MM.1S (cell line): ENCODE results near the gene CYSRT1.

ENCODE experiments used
- DNase-seq: peaks from one replicate; pipeline ENCODE4 v3.0.0-alpha.2; 2015
- H2AFZ ChIP-seq: fragments of 300-600 bp; sonication (generic); 2 replicates; pipeline ENCODE4 v1.6.0; 2016; ENCODE audit warnings: antibody characterized with exemption, low read length
- H3F3A ChIP-seq: fragments of 300-600 bp; sonication (generic); 2 replicates; pipeline ENCODE4 v1.6.1; 2016; ENCODE audit warnings: mild to moderate bottlenecking, antibody characterized with exemption, low read length, moderate library complexity, mixed read lengths; ENCODE audit not compliant: insufficient read depth
- H3K27ac ChIP-seq: fragments of 300-600 bp; sonication (generic); 2 replicates; pipeline ENCODE4 v1.5.1; 2016; ENCODE audit warnings: mild to moderate bottlenecking, low read length
- H3K27me3 ChIP-seq: fragments of 300-600 bp; sonication (generic); replicated peaks from 2 replicates; pipeline ENCODE4 v1.6.0; 2016; ENCODE audit warnings: low read length; ENCODE audit not compliant: insufficient read depth
- H3K36me3 ChIP-seq: fragments of 300-600 bp; sonication (generic); replicated peaks from 2 replicates; pipeline ENCODE4 v1.6.1; 2016; ENCODE audit warnings: mild to moderate bottlenecking, low read length, mixed read lengths; ENCODE audit not compliant: insufficient read depth
- H3K4me1 ChIP-seq: fragments of 300-600 bp; sonication (generic); 2 replicates; pipeline ENCODE4 v1.6.1; 2016; ENCODE audit warnings: low read length, mixed read lengths
- H3K4me2 ChIP-seq: fragments of 300-600 bp; sonication (generic); 2 replicates; pipeline ENCODE4 v1.6.0; 2016; ENCODE audit warnings: low read depth, low read length
- H3K4me3 ChIP-seq: fragments of 300-600 bp; sonication (generic); 2 replicates; pipeline ENCODE4 v1.5.1; 2016; ENCODE audit warnings: low read length, mixed read lengths
- H3K79me2 ChIP-seq: fragments of 300-600 bp; sonication (generic); 2 replicates; pipeline ENCODE4 v1.6.1; 2016; ENCODE audit warnings: mixed run types, low read length, mixed read lengths
- H3K9ac ChIP-seq: fragments of 300-600 bp; sonication (generic); 2 replicates; pipeline ENCODE4 v1.6.1; 2016; ENCODE audit warnings: low read length, mixed read lengths
- H3K9me2 ChIP-seq: fragments of 300-600 bp; sonication (generic); replicated peaks from 2 replicates; pipeline ENCODE4 v1.6.1; 2016; ENCODE audit warnings: mild to moderate bottlenecking, low read length, mixed read lengths; ENCODE audit not compliant: insufficient read depth
- H3K9me3 ChIP-seq: fragments of 300-600 bp; sonication (generic); replicated peaks from 2 replicates; pipeline ENCODE4 v1.6.1; 2016; ENCODE audit warnings: mild to moderate bottlenecking, low read length, mixed read lengths; ENCODE audit not compliant: insufficient read depth
- H4K20me1 ChIP-seq: fragments of 300-600 bp; sonication (generic); 2 replicates; pipeline ENCODE4 v1.6.1; 2016; ENCODE audit warnings: mild to moderate bottlenecking, low read length, moderate library complexity, mixed read lengths; ENCODE audit not compliant: insufficient read depth
- EZH2 ChIP-seq: fragments of 300-600 bp; sonication (generic); optimal IDR thresholded peaks from 2 replicates; pipeline ENCODE3; 2017; ENCODE audit warnings: low read depth, mild to moderate bottlenecking, antibody characterized with exemption, low read length, mixed read lengths
- EZH2phosphoT487 ChIP-seq: fragments of 300-600 bp; sonication (generic); IDR thresholded peaks from 2 replicates; pipeline ENCODE4 v1.6.1; 2018; ENCODE audit warnings: antibody characterized with exemption, low read length
- TF ChIP-seq, protein P1 (sequence below): fragments of 300-600 bp; sonication (generic); IDR thresholded peaks from 2 replicates; pipeline ENCODE4 v1.5.1; 2016; ENCODE audit warnings: antibody characterized with exemption, low read length, mixed read lengths

Gene CYSRT1

GRCh38 chr9:137235424-137236237, 10.7 kb downstream of the CYSRT1 start:
- Histone ChIP-seq H3K9me3 (no peaks in the 10 kb centered on the region), H3K4me2 (peak overlapping the region; percentile 68), H2AFZ (no peak overlapping the region), H3K9ac (no peak overlapping the region; the same call in 1 of the 2 replicates), H3F3A (peaks cover 9% of the 10 kb centered on the region; the same call in 1 of the 2 replicates), H3K79me2 (peaks cover 14% of the 10 kb centered on the region), H3K9me2 (no peaks in the 10 kb centered on the region), H3K27me3 (peaks cover 51% of the 10 kb centered on the region), H4K20me1 (no peaks in the 10 kb centered on the region), H3K36me3 (no peaks in the 10 kb centered on the region), H3K4me3 (no peak overlapping the region), H3K27ac (no peak overlapping the region), H3K4me1 (peaks cover 9% of the 10 kb centered on the region; the same call in 1 of the 2 replicates)
- DNase-seq, result no peak
- TF ChIP-seq, protein P1, sequence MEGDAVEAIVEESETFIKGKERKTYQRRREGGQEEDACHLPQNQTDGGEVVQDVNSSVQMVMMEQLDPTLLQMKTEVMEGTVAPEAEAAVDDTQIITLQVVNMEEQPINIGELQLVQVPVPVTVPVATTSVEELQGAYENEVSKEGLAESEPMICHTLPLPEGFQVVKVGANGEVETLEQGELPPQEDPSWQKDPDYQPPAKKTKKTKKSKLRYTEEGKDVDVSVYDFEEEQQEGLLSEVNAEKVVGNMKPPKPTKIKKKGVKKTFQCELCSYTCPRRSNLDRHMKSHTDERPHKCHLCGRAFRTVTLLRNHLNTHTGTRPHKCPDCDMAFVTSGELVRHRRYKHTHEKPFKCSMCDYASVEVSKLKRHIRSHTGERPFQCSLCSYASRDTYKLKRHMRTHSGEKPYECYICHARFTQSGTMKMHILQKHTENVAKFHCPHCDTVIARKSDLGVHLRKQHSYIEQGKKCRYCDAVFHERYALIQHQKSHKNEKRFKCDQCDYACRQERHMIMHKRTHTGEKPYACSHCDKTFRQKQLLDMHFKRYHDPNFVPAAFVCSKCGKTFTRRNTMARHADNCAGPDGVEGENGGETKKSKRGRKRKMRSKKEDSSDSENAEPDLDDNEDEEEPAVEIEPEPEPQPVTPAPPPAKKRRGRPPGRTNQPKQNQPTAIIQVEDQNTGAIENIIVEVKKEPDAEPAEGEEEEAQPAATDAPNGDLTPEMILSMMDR, result no peak
- TF ChIP-seq EZH2phosphoT487, result no peak

DNA sequence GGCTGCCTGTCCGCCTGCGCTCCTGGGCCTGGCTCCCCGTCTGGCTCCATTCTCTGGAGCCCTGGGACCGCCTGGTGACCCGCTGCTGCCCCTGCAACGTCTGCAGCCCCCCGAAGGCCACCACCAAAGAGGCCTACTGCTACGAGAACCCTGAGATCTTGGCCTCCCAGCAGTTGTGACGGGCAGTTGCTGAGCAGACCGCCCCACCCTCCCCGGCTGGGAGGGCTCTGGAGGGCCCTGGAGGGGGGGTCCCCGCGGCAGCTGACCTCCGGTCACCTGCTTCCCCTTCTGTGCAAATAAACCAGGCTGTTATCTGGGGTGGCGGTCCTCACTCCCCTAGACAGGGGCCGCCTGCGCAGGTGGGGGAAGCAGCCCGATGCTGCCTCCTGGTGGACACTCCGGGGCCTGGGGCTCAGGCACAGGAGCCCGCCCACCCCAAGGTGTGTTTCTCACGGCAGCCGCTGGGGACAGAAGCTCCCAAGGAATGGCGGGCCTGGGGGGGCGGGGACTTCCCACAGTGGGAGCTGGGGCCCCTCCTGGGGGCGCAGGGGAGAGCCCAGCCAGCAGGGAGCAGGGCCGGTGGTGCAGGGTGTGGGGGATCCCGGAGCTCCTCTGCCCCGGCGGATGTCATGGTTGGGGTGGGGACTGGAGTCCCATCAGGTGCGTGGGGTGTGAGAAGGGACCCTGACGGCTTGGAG, 11.4 kb downstream of the CYSRT1 start:
- H3K9me3 ChIP-seq, result no peaks in the 10 kb centered on the region
- no peaks in the 10 kb centered on the region for H4K20me1 ChIP-seq
- no peak overlapping the region for H2AFZ ChIP-seq
- H3K79me2 ChIP-seq, result peaks cover 14% of the 10 kb centered on the region
- DNase-seq, result peak; percentile 83
- H3F3A ChIP-seq, result peaks cover 9% of the 10 kb centered on the region; the same call in 1 of the 2 replicates
- peaks cover 9% of the 10 kb centered on the region; the same call in 1 of the 2 replicates for H3K4me1 ChIP-seq
- no peak overlapping the region; the same call in 1 of the 2 replicates for H3K4me3 ChIP-seq
- TF ChIP-seq, protein P1, result peak; percentile 98
- no peak for TF ChIP-seq EZH2phosphoT487
- no peak overlapping the region; the same call in 1 of the 2 replicates for H3K9ac ChIP-seq
- H3K27me3 ChIP-seq, result peaks cover 43% of the 10 kb centered on the region
- no peaks in the 10 kb centered on the region for H3K9me2 ChIP-seq
- H3K27ac ChIP-seq, result no peak overlapping the region
- H3K4me2 ChIP-seq, result peak overlapping the region; percentile 68
- H3K36me3 ChIP-seq, result no peaks in the 10 kb centered on the region

GRCh38 chr9:137236936-137237421, 12.0 kb downstream of the CYSRT1 start:
- Histone ChIP-seq H3F3A (peaks cover 9% of the 10 kb centered on the region; the same call in 1 of the 2 replicates), H3K9ac (no peak overlapping the region; the same call in 1 of the 2 replicates), H3K4me1 (peaks cover 9% of the 10 kb centered on the region; the same call in 1 of the 2 replicates), H3K9me2 (no peaks in the 10 kb centered on the region), H3K36me3 (no peaks in the 10 kb centered on the region; the same call in 1 of the 2 replicates), H3K27me3 (peaks cover 37% of the 10 kb centered on the region), H4K20me1 (peaks cover 2% of the 10 kb centered on the region), H3K4me3 (no peak overlapping the region; the same call in 1 of the 2 replicates), H3K27ac (no peak overlapping the region), H2AFZ (no peak overlapping the region), H3K9me3 (no peaks in the 10 kb centered on the region), H3K79me2 (peaks cover 18% of the 10 kb centered on the region), H3K4me2 (peak overlapping the region; percentile 68)
- no peak for TF ChIP-seq EZH2phosphoT487
- TF ChIP-seq, protein P1, result no peak
- no peak for TF ChIP-seq EZH2
- DNase-seq, result no peak
